Inflammatory macrophage (primary cell): ENCODE data around the gene APOBEC3F.
A peak's percentile ranks its signal among the peaks of the same experiment; 100 is the strongest.

Experiments used
- DNase-seq, 2 donors: peaks; one replicate each; pipeline ENCODE4 v3.0.0-alpha.2; 2020 to 2022

Gene APOBEC3F

GRCh38 chr22:39094717-39095389 lies 54.2 kb downstream of the APOBEC3F start:
- no peak for DNase-seq

GRCh38 chr22:39095971-39096370 lies 55.3 kb downstream of the APOBEC3F start:
- no peak for DNase-seq

DNA sequence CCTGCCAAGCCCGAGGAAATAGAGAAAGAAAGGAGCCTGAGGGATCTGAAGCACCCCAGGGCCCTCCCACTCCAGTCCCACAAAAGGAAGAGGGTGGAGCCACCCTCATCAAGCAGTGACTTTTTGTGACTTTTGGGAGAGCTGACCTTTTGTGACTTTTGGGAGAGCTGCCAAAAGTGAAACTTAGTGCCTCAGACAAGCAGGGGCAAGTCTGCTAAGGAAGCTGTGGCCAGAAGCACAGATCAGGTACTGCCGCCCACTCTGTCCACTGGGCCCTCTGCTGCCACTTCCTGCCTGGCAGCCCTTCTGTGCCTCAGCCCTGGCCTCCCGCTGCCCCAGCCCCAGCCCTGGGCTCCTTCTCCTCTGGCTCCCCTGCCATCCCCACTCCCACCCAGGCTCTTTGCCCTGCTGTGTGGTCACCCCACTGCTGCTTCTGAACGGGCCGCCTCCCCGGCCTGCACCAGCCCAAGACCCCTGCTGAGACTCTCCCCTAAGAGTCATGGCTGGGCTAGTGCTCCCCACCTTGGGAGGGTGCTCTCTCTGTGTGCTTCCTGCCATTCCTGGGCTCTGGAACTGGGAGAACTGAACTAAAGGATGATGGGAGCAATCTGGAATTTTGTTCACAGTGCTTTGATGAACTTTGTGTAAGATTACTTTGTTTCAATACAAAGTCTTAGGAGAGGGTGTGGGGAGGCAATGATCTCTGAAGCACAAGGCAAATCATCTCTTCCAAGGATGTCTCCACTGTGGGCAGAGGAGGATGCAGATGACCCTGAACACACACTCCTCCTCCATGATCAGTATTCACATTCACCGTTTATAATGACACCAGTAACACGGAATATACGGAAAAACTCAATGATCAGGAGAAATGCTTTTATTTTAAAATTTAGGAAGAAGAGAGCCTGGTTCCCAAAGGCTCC lies 56.7 kb downstream of the APOBEC3F start, which contains the start of gene APOBEC3H:
TSS of gene APOBEC3H (plus strand) at position 147 of the 923 bp plus-strand sequence. CDS start 3,035 bp downstream, outside the sequence.
- DNase-seq: peak; percentile 55 to 68

GRCh38 chr22:39098026-39098425 lies 57.4 kb downstream of the APOBEC3F start:
- DNase-seq: no peak

DNA sequence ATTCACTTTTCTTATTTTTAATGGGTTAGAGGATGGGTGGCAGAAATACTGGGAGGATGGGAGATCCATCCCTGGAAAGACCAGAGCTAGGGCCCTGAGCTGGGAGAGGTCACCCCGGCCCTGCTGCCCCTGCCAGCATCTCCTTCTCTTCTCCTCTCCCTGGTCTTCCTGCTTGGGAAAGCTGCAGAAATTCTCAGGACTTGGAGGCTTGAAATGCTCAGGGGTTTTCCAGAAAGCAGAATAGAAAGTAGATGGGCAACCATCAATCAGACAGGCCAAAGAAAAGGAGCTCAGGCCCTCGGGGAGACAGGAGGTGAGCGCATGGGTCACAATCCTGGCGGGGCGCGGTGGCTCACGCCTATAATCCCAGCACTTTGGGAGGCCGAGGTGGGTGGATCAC lies 57.9 kb downstream of the APOBEC3F start:
- DNase-seq: no peak

DNA sequence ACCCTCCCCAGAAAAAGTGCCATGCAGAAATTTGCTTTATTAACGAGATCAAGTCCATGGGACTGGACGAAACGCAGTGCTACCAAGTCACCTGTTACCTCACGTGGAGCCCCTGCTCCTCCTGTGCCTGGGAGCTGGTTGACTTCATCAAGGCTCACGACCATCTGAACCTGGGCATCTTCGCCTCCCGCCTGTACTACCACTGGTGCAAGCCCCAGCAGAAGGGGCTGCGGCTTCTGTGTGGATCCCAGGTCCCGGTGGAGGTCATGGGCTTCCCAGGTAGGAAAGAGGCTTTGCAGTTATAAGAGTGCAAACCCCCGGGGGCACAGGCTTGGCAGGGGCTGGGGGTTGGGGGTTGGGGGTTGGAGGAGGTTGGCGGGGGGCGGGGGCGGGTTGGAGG lies 60.6 kb downstream of the APOBEC3F start:
- no peak for DNase-seq

DNA sequence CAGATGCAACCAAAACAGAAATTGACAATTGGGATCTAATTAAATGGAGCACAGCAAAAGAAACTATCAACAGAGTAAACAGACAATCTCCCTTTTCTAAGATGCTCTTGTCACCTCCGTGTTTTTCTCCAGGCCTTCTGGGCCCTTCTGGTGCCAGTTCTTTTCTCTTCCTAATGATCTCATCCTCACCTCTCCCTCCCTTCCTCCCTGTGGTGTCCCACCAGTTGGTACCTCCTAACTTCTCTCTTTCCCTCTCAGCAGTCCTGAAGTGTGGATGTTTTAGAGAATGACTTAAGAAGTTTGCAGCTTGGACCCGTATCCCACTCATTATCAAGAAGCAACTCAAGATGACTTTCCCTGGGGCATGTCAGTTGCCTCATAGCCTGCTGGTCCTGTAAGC lies 62.8 kb downstream of the APOBEC3F start:
- no peak for DNase-seq
